ENCODE results near the gene FIGNL2. TPM values are rescaled to one million over a fixed set of nuclear protein-coding genes. Genes with fewer than 3 reads are reported as not detected.
"Not testable (repeated sequence)": the region's sequence is repeated elsewhere in the genome, so short reads cannot be mapped to it uniquely, and the experiment has no call there.

The FIGNL2 gene, protein sequence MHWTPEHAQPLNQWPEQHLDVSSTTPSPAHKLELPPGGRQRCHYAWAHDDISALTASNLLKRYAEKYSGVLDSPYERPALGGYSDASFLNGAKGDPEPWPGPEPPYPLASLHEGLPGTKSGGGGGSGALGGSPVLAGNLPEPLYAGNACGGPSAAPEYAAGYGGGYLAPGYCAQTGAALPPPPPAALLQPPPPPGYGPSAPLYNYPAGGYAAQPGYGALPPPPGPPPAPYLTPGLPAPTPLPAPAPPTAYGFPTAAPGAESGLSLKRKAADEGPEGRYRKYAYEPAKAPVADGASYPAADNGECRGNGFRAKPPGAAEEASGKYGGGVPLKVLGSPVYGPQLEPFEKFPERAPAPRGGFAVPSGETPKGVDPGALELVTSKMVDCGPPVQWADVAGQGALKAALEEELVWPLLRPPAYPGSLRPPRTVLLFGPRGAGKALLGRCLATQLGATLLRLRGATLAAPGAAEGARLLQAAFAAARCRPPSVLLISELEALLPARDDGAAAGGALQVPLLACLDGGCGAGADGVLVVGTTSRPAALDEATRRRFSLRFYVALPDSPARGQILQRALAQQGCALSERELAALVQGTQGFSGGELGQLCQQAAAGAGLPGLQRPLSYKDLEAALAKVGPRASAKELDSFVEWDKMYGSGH
- total RNA-seq: under 1 TPM; 0.39 to 0.47 TPM
- long read RNA-seq: 0 reads

DNA sequence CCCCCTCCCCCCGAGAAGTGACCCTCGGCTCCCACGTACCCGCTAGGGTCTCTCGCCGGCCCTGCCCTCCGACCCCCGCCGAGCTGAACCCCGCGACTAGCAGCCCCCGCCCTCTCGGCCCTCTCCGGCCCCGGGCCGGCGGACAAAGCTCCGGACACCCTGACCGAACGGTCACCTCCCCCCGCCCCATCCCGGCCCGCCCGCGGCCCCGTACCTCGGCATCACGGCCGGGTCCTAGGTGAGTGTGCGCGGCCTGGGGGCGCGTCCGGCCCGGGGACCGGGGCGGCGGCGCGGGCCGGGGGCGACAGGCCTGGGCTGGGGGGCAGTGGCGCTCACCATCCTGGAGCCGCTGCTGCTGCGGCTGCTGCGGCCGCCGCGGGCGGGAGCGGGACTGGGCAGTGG lies at the start of gene FIGNL2:
TSS of gene FIGNL2 (minus strand) at position 393 of the 402 bp plus-strand sequence. CDS start 26,305 bp downstream, outside the sequence.
- DNase-seq (no peak), ATAC-seq (peak; percentile 3 to 10)
- intact Hi-C loops (cut with DNase I): no loop called here

DNA sequence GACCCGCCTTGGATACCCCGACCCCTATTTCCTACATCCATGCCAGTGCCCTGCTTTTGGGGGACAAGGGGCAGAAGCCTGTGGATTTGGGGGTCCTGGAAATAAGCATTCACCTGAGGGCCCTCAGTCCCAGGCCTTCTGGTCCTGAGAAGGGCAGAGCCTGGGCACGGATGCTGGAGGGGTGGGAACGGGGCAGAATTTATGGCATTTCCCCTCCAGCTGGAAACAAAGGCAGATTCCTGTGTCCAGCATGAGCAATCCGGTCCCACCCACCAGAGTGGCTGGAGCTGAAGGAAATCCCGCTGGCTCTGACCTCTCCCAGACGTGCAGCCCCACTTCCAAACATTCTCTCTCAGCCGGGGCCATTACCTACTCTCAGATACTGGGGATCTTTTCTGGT lies 48.7 kb upstream of the FIGNL2 start:
- ATAC-seq (peak; percentile 55 to 62), DNase-seq (peak; percentile 77)
- intact Hi-C loops (cut with DNase I): loop anchor here in 1 of 2 donors (5.0 kb wide), 1 partner anchor 85 kb away; no protein-coding TSS in a partner anchor

DNA sequence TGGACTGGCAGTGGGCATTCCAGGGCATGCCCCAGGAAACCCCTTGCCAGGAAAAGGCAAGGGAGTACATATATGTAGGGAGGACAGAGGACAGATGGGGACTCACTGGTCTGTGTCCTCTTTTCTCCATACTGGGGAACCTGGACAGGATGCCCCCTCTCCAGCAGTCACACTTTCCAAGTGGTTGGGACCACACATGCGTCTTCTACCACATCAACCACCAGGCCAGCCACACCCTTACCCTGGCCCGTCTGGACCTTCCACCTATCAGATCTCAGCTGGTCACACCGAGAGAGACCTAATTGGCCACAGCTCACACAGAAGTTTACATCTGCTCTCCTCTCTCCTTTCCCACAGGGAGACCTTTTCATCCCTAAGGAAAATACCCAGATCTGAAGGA lies 47.7 kb upstream of the FIGNL2 start:
- intact Hi-C loops (cut with DNase I): loop anchor here in 1 of 2 donors (5.0 kb wide), 1 partner anchor 86 kb away; no protein-coding TSS in a partner anchor
- peak; percentile 16 for DNase-seq
- peak in 1 of 2 donors; percentile 6 for ATAC-seq

DNA sequence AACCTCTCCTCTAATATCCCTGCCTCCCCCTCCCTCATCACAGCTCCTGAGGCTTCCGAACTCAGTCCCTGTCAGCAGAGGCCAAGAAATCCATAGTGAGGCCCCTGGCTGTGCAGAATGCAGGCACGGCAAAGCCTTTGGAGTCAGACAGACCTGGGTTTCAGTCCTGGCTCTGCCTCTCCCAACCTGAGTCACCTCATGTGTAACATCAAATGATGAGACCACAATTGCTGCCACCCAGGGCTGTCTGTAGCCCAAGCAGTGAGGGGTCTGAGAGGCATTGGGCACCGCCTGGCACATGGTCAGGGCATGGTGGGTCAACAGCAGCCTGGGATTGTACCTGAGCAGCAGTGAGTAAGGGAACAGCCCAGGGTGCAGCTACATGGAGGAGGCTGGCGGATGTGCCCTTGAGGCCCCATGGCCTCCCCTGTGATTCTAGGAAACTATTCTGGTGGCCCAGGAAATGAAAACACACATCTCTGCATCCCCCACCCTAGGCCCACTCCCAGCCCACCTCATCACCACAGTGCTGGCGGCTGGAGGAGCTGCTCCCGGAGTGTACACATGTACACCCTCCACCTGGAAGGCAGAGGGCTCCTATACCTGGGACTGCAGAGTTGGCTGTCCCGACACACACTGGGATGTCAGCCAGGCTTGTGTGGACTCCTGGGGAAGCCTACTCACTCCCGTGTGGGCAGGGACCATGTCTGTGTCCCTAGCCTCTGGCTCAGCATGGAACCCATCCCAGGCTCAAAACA lies 47.0 kb upstream of the FIGNL2 start:
- peak in 1 of 2 donors; percentile 5 for ATAC-seq
- DNase-seq: peak; percentile 16
- intact Hi-C loops (cut with DNase I): loop anchor here (1.0 to 5.0 kb wide), 2 partner anchors 85 to 87 kb away; no protein-coding TSS in a partner anchor

DNA sequence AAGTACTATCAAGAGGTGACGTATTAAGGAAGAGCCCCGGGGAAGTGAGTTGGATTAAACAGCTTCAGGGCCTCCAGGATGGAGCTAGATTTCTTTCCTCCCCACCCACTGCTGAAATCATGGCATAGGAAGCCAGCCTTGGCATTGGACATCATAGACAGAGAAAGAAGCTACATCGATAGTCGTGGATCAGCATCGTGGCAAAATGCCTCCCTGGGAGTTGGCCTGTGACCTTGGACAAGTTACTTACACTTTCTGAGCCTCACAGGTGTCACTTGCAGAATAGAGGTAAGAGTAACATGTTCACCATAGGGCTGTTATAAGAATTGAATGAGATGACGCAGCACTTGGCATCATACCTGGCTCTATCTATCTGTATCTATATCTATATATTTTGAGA lies 45.3 kb upstream of the FIGNL2 start:
- DNase-seq (peak; percentile 8), ATAC-seq (no peak)
- intact Hi-C loops (cut with DNase I): no loop called here

DNA sequence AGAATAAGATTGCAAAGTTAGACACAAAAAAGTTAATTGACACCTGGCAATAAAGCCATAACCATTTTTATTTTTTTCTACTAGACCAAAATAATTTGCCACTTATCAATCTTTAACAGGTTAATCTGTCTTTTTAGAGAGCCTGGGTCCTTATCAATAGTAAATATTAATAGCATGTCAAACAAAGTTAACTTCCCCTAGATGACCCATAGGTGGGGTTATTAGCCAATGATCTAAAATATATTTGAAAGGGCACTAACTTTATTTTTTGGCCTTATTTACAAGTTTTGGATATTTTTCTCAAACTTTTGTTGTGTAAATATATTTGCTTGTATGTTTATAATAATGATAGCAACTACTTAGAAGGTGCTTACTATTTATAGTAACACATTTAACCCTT lies 43.3 kb upstream of the FIGNL2 start:
- intact Hi-C loops (cut with DNase I): no loop called here
- DNase-seq (no peak), ATAC-seq (no peak)

DNA sequence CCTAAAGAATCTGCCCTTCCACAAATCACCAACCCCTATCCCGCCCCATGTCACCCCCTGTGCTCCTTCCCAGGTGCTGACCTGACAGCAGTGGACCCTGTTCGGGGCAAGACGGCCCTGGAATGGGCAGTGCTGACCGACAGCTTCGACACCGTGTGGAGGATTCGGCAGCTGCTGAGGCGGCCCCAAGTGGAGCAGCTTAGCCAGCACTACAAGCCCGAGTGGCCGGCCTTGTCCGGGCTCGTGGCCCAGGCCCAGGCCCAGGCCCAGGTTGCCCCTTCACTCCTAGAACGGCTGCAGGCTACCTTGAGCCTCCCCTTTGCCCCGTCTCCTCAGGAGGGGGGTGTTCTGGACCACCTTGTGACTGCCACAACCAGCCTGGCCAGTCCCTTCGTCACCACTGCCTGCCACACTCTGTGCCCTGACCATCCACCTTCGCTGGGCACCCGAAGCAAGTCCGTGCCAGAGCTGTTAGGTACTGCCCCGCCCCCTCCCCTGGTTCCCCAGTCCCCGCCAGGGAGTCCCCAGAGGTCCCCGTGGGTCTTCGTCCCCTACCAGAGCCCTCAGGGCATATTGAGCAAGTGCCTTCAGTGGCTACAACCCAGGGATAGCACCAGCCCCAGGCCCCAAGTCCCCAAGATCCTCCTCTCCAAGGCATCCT lies 42.1 kb upstream of the FIGNL2 start:
- intact Hi-C loops (cut with DNase I): no loop called here
- DNase-seq (peak; percentile 15), ATAC-seq (no peak)

DNA sequence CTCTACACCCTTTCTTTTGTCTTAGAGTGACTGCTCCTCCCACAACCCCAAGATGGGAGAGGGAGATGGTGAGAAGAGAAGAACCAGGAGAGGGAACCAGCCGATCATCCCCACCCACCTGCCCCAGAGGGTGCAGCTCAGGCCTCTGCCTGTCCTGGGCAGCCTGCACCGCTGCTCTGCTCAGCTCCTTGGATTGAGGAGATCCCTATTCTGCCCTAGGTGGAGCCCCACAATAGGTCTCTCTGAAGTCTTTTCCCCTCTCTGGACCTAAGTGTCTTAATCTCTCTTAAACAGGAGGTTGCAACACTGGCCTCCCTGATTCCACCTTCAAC lies 41.6 kb upstream of the FIGNL2 start:
- DNase-seq (no peak), ATAC-seq (no peak)
- intact Hi-C loops (cut with DNase I): no loop called here

DNA sequence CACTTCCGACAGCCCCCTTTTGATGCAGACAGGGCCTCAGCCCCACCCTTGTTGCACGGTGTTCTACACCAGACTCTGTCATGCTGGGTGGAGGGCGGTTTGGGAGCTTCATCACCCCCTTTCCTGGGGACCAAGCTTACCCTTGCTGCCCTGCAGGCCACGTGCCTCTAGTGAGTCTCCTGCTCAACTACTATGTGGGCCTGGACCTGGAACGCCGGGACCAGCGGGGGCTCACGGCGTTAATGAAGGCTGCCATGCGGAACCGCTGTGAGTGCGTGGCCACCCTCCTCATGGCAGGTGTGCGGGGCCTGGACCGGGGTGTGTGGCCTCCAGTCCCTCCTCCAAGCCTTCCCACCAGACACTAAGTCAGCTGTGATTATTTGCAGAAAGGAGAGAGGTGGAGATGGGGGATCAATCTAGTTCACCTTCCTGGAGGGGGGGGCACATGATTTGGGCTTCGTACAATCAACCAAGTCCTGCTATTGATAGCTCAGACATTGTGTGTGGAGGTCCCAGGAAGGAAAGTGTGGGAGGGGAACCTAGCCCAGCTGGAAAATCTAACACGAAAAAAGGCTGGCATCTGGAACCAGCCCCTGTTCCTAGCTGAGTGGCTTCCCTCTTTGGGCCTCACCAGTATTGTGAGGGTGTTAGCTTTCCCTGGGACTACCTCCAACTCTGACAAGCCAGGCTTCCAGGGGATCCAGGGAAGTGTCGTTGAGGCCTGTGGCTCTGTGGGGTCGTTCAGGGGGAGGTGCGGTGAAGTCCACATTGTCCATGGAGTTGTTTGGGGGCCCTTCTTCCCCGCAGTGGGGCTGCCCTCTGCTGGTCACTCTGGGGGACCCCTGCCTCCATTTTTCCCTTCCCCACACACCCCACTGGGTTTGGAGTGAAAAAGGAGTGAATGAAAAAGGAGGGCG lies 41.0 kb upstream of the FIGNL2 start:
- intact Hi-C loops (cut with DNase I): no loop called here
- ATAC-seq (no peak), DNase-seq (peak; percentile 18)

DNA sequence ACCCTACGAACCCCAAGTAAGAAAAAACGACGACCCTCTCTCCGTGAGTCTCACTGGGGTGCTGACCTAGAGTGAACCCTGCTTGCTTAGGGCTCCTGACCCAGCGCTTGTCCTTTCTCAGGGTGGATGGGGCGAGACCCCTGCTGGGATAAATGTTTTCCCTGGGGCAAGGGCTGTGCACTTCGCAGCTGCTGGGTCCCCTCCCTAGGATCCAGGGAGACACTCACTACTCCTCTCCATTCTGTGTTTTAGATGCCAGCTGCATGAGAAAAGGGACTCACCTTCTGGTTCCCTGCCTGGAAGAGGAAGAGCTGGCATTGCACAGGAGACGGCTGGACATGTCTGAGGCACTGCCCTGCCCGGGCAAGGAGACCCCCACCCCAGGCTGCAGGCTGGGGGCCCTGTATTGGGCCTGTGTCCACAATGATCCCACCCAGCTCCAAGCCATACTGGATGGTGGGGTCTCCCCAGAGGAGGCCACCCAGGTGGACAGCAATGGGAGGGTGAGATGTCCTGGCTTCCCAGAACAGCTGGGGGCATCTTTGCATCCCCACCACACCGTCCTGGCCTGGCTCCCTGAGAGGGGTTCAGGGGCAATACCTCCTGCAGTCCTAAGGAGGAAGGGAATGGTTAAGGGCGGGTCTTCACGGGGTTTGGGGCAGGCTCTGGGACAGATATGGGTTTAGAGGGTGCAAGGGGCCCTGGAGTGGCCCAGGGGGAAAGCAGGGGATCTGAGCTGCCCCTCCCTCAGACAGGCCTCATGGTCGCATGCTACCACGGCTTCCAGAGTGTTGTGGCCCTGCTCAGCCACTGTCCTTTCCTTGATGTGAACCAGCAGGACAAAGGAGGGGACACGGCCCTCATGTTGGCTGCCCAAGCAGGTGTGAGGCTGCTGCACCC lies 40.0 kb upstream of the FIGNL2 start:
- ATAC-seq (no peak), DNase-seq (peak; percentile 18)
- intact Hi-C loops (cut with DNase I): no loop called here

DNA sequence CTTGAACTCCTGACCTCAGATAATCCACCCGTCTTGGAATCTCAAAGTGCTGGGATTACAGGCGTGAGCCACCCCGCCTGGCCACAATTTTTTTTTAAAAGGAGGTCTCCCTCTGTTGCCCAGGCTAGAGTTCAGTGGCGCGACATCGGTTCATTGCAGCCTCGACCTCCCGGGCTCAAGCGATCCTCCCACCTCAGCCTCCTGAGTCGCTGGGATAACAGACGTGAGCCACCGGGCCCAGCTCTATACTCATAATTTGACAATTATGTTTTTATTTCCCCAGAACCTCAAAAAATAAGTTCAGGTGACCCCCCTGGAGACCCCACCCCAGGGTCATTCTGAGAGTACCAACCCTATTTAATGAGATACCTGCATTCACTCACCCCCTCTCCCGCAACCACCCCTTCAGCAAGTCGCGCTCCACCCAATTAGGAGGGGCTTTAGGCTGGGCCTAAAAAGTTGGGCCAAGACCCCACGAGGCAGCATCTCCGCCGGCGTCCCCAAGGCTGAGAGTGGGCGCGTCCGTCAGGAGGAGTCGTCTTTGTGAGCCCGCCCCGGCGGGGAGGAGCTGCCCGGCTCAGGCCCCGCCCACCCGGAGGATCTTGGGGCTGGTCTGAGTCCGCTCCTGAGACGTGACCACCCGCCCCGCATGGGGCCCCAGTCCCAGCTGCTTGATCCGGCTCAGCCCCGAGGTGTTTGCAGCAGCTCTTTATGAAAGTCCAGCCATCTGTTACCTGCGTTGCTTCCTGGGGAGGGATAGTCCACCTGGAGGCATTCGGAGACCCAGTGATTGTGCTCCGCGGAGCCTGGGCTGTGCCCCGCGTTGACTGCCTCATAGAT lies 39.2 kb upstream of the FIGNL2 start, which contains the start of gene ANKRD33:
TSS of gene ANKRD33 (plus strand) at position 628 of the 840 bp plus-strand sequence. CDS start at position 712, 84 bp downstream.
- ATAC-seq (peak; percentile 28 to 32), DNase-seq (peak; percentile 70)
- intact Hi-C loops (cut with DNase I): no loop called here

DNA sequence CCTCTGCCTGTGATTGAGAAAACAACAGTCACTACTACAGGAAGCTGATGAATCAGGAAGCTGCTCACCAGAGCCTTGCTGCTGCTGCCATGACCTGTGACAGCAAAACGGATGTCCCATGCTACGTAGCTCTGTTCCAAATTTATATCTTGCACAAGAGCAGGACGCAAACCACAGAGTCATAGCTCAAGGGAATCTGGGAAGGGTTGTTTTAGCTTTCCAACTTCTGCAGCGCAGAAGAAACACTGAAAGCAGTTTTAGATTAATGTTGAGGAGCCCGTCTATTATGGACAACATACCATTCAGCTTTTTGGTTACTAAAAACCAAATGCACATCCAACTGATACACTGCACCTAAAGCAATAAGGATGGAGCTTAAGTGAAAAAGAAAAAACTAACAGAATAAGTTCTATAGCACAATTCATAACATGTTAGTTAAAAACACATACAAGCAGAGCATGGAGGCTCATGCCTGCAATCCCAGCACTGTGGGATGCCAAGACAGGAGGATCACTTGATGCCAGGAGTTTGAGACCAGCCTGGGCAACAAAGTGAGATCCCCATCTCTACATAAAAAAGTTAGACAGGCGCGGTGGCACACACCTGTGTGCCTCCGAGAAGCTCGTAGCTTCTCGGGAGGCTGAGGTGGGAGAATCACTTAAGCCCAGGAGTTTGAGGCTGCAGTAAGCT lies 37.6 kb upstream of the FIGNL2 start:
- DNase-seq: peak; percentile 83
- intact Hi-C loops (cut with DNase I): no loop called here
- ATAC-seq: peak; percentile 93 to 96

DNA sequence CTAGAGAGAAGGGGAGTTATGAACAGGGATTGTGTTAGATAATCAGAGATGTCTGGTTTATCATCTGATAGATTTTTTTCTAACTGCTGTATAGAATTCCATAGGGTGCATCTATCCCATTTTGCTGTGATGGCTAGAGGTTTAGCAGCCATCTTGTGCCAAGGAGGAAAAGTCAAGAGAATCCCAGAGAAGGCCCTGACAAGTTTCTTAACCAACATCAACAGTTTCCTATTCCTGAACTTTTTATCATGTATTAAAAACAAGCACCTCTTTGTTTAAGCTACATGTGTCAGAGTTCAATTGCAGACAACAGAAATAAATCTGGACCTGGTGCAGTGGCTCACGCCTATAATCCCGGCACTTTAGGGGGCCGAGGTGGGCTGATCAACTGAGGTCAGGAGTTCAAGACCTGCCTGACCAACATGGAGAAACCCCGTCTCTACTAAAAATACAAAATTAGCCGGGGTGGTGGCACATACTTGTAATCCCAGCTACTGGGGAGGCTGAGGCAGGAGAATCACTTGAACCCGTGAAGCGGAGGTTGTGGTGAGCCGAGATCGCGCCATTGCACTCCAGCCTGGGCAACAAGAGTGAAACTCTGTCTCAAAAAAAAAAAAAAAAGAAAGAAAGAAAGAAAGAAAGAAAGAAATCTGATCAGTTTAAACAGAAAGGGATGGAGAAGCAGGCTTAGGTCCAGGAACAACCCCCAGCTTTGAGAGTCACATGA lies 36.9 kb upstream of the FIGNL2 start:
- ATAC-seq; DNase-seq; intact Hi-C loops (cut with DNase I): not testable (repeated sequence)

DNA sequence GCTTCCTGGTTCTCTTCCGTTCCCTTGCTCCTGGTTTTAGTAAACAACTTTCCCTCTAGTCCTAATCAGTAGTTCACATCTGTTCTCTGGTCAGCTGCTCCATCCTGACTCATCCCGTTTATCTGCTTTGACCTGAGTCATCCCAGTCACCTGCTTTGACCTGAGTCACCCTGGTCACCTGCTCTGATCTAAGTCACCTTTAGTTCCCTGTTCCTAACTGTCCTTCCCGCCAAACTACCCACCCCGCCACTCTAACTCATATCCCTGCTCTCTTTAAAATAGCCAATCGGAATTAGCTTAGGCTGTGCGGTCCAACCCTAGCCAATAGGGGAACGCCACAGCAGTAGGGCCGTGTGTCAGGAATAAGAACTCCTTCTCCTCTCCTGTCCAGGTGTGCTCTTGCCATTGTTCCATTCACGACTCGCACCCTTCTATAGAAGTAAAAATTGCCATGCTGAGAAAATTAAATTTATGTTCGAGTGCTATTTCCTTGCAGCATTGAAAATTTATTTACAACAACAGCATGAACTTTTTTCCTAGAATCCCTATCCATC lies 36.2 kb upstream of the FIGNL2 start:
- intact Hi-C loops (cut with DNase I): no loop called here
- ATAC-seq (no peak), DNase-seq (no peak)

Data from left cardiac atrium (tissue), 4 donors.